GM20000 (cell line): ENCODE results near the gene SERINC5.

Source experiments
- DNase-seq: peaks from one replicate; pipeline ENCODE4 v3.0.0; 2012; ENCODE audit warnings: low spot score
- TF ChIP-seq, protein P1 (sequence below): IDR thresholded peaks from 2 replicates; pipeline ENCODE4 v1.5.1; 2012; ENCODE audit warnings: mild to moderate bottlenecking, control low read depth; ENCODE audit errors: extremely low read depth, missing control alignments

SERINC5 gene

DNA sequence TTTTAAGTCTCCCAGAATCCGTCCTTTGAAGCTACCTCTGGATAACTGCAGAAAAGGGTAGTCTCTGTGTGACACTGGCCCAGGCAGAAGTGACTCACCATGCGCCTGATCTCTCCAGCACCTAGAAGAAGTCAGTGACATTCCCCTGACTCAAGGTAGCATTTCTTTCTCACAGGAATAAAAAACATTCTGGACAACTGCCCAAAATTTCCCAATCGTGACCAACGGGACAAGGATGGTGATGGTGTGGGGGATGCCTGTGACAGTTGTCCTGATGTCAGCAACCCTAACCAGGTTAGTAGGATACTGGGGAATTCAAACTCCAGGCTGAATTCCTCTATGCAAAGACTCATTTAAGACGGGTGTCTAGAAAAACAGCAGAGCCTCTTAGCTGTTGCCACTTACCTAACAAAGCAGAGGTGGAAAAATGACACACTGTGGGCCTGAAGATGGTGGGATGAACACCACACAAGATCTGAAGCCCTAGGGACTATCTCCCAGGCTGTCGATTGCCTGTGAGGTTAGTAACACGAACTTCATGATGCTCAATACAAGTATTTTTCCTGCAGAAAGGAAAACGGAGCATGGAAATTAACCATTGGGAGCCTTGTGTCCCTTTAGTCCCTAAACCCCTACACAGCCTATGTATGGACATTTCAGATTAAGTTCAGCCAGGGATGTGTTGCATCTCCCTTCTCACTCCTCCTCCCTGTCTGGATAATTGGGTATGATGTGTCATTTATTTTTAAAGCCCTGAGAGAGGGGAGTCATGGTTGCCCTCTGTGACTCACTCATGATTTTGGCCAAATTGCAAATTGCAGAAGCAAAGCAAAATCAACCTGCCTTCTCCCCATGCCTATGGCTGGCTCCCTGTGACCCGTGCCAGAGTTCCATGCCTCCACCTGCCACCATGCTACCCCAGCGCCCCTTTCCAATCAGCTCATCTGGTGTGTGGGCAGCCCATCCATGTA, 183.5 kb downstream of the SERINC5 start:
- no peak for DNase-seq
- TF ChIP-seq, protein P1, sequence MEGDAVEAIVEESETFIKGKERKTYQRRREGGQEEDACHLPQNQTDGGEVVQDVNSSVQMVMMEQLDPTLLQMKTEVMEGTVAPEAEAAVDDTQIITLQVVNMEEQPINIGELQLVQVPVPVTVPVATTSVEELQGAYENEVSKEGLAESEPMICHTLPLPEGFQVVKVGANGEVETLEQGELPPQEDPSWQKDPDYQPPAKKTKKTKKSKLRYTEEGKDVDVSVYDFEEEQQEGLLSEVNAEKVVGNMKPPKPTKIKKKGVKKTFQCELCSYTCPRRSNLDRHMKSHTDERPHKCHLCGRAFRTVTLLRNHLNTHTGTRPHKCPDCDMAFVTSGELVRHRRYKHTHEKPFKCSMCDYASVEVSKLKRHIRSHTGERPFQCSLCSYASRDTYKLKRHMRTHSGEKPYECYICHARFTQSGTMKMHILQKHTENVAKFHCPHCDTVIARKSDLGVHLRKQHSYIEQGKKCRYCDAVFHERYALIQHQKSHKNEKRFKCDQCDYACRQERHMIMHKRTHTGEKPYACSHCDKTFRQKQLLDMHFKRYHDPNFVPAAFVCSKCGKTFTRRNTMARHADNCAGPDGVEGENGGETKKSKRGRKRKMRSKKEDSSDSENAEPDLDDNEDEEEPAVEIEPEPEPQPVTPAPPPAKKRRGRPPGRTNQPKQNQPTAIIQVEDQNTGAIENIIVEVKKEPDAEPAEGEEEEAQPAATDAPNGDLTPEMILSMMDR = no peak

- DNase-seq = no peak
- TF ChIP-seq, protein P1 = no peak
These were observed 184.3 kb downstream of the SERINC5 start for GRCh38 chr5:80071510-80072021.

DNA sequence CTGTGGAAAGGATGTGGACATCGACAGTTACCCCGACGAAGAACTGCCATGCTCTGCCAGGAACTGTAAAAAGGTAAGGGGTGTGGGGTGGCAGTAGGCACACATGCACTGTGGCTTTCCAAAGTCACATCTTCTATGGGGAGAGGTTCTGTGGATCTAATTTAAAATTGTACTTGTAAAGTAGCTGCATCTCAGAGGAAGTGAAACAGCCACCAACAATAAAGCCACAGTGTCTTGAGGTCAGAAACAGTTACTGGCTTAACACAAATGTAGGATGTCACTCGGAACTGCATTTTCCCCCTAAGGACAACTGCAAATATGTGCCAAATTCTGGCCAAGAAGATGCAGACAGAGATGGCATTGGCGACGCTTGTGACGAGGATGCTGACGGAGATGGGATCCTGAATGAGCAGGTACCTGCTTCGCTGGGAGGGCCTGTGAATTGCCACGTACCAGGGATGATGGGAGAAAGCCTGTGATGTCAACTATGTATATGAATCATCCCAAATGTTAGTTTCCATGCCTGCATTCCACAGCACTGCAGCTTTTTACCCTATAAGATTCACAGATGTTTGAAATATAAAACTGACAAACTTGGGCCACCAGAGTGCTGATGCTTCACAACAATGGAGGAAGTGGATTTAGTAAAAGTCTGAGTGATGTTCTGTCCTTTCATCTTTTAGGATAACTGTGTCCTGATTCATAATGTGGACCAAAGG, 185.4 kb downstream of the SERINC5 start:
- DNase-seq = peak; percentile 26
- TF ChIP-seq, protein P1 = no peak

GRCh38 chr5:80069918-80070318, 185.9 kb downstream of the SERINC5 start:
- DNase-seq = no peak
- TF ChIP-seq, protein P1 = no peak

- TF ChIP-seq, protein P1 = no peak
These were observed 186.5 kb downstream of the SERINC5 start for GRCh38 chr5:80069251-80069800.

DNA sequence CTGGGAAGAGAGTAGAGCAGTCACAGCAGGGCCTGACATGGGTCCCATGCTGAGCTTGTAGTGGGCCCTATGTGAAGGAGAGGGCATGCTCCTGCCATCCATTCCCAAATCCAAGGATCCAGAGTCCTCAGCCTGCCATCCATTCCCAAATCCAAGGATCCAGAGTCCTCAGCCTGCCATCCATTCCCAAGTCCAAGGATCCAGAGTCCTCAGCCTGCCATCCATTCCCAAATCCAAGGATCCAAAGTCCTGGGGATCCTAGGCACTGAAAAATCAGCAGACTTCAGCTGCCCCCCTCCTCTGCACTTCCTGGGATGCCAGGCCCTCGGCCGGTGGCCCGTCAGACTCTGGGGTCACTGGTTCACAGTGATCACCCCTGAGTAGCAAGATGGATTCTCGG, 187.1 kb downstream of the SERINC5 start:
- DNase-seq = no peak
- TF ChIP-seq, protein P1 = no peak

More at GRCh38 chr5:80069251-80069800, 186.5 kb downstream of the SERINC5 start:
- no peak for DNase-seq
